Activated CD8-positive, alpha-beta memory T cell treated with anti-CD3 and anti-CD28 coated beads, Interleukin-2, amount 50 U/mL, for 4 hours (primary cell): ENCODE results near the gene PARP11.
A peak's percentile ranks its signal among the peaks of the same experiment; 100 is the strongest.

Experiments
- DNase-seq: peaks from one replicate; pipeline ENCODE4 v3.0.0-alpha.2; 2020

PARP11 gene

DNA sequence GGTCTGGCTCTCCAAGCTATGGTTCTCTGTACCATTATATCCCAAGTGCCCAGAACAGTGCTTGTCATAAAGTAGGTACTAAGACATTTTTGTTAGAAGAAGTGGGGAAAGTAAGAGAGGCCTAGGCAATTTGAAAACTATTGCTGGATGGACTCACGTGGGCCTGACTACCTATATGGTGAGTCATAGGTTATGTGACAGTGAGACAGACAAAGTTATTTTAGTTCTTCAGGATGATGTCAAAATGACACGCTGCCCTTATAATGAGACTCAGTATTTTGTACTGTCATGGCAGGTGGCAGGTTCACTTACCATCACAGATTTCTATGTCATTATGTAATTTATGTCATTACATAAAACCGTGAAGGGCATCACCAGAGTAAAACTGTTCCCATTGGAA, 53.1 kb downstream of the PARP11 start:
- DNase-seq = no peak

DNA sequence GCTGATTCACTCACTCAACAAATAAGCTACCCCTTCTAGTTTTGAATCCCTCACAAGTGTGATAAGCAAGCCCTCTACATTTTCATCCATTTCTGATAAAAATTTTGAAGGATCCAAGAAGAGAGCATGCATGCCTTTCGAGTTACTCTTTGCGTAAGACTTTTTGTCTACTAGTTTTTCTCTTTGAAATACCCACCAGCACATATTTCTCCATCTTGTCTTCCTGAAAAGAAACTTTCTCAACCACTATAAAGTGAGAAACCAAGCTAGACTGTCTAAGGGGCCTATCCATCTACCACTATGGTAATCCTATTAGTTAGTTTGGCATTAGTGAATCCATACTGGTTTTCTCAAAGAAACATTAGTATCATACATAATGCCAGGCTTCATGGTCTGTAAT, 56.9 kb downstream of the PARP11 start:
- no peak for DNase-seq

DNA sequence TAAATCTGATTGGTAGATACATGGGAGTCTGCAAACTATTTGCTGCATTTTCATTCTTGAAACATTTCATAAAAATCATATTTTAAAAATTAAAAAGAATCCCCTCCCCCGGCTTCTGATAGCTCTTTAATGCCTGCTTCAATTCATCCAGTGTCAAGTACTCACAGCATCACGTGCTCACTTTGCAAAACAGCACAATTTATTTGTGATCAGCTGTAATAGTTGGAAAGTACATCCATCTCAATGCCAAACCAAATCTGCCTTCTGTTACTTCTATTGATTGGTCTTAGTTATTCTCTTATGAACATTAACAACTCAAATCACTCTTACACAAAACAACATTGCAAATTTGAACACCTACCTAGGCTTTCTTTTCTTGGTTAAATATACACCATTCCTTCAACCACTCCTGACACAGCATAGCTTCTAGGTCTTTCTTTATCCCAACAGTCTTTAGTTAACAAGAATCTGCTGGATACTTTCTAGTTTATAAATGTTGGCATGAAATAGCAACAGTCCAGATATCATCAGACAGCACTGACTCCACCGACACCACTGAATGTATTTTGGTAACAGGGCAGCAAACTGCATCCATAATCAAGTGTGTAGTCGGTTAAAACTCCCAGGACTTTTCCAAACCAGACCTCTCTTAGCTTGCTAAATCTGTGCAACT, 58.0 kb downstream of the PARP11 start:
- no peak for DNase-seq

GRCh38 chr12:3810540-3810939, 62.7 kb downstream of the PARP11 start:
- no peak for DNase-seq

- DNase-seq = no peak
Measured at GRCh38 chr12:3810016-3810370, 63.2 kb downstream of the PARP11 start.

GRCh38 chr12:3809357-3810015, 63.7 kb downstream of the PARP11 start:
- DNase-seq = no peak

DNA sequence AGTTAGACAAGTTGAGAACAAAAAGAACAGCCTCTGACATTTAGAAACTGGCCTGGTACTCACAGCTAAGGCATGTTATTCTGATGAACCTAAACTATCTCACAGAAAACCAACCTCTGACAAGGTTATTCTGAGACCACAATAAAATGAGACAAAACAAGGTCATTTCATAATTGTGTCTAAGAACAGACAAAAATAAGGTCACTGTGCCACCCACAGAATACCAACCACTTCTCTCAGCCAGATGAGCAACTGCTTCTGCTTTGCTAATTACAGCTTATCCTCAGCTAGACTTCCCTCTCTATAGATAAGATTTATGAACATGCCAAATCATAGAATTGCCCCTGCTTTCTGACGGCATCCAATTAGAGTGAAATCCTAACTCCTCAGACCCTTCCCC, 68.1 kb downstream of the PARP11 start:
- DNase-seq = no peak

GRCh38 chr12:3803865-3804472, 69.2 kb downstream of the PARP11 start:
- DNase-seq = peak; percentile 74

DNA sequence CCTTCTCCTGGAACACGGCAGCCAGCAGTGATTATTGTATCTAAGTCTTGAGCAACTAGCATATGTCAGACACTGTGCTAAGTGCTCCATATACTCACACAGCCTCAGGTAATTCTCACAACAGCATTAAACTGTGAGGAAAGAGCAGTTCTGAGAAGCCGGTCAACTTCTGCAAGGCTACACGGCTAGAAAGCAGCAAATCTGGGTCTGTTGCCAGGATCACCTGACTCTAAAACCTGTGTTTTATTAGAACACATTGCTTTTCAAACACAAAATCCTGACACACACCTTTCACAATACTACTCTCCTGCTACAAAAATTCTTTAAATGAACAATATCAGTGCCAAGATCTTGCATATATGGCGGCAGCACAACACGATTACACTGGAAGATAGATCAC, 70.5 kb downstream of the PARP11 start:
- DNase-seq = no peak

DNA sequence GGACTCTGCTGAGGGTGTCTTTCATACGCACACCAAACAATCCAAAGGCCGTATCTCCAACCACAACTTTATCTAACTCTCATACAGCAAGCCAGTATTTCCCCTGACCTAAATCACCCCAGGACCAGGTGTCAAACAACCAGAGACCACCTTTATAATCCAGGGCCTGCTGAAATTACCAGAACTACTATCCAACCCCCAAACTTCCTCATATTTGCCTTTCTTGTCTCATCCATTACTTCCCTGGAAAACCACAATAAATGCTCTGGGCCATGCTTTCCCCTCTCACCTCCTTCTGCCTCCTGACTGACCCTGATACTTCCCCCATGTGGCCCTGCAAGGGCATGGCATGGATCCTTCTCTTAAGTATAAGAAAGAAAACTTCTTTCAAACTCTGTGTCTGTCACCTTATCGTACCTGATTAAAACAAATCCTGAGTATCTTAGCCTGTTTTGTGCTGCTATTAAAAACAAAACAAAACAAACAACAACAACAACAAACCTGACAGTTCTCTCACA, 75.6 kb downstream of the PARP11 start:
- DNase-seq = no peak

- DNase-seq = no peak
Measured at GRCh38 chr12:3795492-3796133, 77.6 kb downstream of the PARP11 start.

DNA sequence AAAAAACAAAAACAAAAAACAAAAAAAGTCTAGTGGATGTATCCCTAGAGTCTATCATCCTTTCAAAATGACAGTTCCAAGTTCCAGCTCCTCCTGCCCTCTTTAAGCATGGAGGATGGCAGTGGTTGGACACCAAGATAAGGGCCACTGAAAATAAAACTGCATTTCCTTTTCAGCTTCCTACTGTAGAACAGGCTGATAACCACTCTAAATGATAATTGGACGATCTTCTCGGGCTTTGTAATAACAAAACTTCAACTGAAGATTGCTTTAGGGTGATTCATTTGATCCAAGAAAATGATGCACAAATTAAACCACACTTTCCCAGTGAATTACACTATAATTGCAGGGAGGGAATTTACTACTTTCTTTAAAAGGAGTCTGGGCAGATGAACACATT, 78.1 kb downstream of the PARP11 start:
- DNase-seq = no peak

DNA sequence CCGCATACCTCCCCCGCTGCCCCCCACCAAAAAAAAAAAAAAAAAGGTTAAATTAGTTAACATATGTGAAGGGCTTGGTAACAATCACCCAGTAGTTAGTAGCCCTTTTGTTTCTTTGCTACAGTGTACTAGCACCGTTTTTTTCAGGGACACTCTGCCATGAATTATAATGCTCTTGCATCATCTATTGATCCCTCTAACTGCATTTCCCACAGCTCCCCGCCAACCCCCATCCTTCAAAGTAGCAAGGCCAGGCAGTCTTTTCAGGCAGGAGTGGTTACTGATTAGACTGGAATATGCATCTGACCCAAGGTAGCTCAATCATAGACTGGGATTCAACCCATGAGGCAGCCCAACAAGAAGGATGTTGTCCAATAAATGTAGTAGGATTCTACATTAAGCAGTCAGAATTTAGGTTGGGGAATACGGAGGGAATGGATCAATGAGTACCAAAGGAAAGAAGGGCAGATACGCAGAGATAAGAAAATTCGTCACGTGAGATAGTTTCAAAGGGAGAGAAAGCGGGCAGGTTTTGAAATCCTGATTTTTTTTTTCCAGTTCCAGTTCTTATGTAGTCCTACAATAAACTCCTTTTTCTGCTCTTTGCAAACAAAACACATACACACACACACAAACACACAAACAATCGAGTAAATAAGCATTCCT, 80.4 kb downstream of the PARP11 start:
- DNase-seq = no peak

DNA sequence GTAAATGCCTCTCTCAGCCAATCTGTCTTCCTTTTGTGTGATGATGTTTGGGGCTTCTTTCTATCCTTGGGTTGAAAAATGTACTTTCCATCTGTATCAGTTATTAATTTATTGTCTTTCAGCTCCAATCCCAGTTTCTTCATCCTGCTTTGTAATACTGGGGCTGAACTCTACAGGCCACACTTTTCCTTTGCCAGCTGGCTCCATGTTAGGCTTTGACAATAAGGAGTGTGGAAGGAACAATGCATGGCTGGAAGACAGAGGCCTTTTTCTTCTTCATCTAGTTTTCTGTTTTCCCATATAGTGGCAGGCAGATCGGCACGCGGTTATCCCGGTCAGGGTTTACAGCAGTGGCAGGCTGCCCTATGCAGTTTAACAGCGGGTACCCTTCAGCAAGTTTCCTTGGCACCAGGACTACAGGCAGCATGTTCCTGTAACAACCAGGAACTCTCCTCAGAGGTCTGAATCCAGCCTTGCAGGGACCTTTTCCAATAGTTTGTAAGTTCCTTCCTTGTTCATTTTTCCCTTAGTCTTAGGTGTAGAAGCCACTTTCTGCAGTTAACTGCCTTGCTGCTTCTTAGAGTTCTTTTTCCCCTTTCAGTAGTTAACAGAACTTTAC, 81.8 kb downstream of the PARP11 start:
- no peak for DNase-seq

DNA sequence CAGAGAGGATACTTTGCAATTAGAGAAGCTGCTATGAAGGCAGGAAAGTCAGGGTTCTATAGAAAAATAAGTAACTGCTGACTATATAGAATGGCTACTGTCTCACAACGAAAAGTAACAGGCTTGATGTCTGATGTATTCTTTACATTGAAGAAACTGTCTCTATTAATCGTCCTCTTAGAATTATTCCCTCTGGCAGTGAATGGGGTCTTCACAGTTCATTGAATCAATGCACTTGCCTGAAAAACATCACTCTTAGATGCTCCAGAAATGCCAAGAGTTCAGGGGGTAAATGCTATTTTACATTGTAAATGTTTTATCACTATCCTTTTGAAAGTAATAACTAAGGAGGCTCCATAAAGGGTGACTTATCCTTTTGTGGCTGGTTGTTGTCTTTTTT, 82.6 kb downstream of the PARP11 start:
- DNase-seq = no peak

DNA sequence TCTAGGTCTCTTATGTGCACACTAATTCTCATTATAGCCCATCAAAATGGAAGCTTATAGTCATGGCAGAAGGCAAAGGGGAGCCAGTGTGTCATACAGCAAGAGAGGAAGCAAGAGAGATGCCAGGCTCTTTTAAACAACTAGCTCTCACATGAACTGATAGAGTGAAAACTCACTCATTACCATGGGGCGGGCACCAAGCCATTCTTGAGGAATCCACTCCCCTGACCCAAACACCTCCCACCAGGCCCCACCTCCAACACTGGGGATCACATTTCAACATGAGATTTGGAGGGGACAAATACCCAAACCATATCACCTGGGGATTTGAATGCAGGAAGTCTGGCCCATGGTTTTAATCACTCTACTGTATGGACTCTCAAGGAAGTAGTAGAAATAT, 83.4 kb downstream of the PARP11 start:
- no peak for DNase-seq

- DNase-seq = no peak
Measured at GRCh38 chr12:3777206-3777809, 95.9 kb downstream of the PARP11 start.

GRCh38 chr12:3775385-3776035, 97.7 kb downstream of the PARP11 start:
- no peak for DNase-seq

GRCh38 chr12:3772380-3772779, 100.8 kb downstream of the PARP11 start:
- no peak for DNase-seq

- no peak for DNase-seq
Measured at GRCh38 chr12:3771853-3772252, 101.3 kb downstream of the PARP11 start.

GRCh38 chr12:3770891-3771290, 102.3 kb downstream of the PARP11 start:
- no peak for DNase-seq

- no peak for DNase-seq
Measured at GRCh38 chr12:3768911-3769447, 104.2 kb downstream of the PARP11 start.
